ENCODE data around the gene FCGBP. TPM values are rescaled to one million over a fixed set of nuclear protein-coding genes. Genes with fewer than 3 reads are reported as not detected.

The FCGBP gene
- total and polyA plus RNA-seq, 9 donors = 2.2 to 290 (median 41.0) TPM

DNA sequence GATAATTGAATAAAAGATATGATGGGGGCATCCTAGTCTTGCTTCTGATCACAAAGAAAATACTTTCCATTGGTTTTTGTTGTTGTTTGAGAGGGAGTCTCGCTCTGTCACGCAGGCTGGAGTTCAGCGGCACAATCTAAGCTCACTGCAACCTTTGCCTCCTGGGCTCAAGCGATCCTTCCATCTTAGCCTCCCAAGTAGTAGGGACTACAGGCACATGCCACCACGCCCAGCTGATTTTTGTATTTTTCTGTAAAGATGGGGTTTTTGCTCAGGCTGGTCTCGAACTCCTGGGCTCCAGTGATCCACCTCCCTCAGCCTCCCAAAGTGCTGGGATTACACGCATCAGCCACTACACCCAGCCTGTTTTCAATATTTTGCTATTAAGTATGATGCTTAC lies 19.5 kb upstream of the FCGBP start:
- Histone ChIP-seq H3K27ac (no peak overlapping the region), H3K4me1 (ENCODE audit: insufficient read depth) (no peaks in the 10 kb centered on the region), H3K4me3 (no peak overlapping the region), H3K27me3 (no peaks in the 10 kb centered on the region), H3K9me3 (no peaks in the 10 kb centered on the region), H3K36me3 (no peaks in the 10 kb centered on the region)
- no peak for TF ChIP-seq POLR2A (IDR thresholded peaks at IDR 0.05)
- TF ChIP-seq CTCF (IDR thresholded peaks at IDR 0.05) = no peak
- TF ChIP-seq EP300 (IDR thresholded peaks at IDR 0.05) = no peak
- DNase-seq = no peak
- intact Hi-C loops (cut with DNase I) = no loop called here
- 86 to 94% (median 90%) methylated on average over 7 of the region's 7 CpGs for WGBS, 3 donors

DNA sequence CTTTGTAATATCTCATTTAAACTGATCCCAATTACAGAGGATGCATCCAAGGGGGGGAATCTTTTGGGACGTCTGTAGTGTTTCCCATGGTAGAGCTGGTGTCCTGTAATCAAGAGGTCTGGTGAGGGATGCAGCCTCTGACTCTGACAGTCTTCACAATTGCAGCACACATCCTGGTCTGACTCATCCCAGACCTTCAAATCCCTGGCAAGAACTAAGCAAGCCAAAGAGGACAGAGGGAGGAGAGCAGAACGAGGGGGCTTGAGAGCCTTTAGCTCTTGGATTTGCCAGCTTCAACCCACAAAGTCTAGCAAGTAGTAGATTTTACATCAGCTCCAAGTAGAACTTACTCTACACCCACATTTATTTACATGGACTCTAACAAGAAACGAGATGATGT lies 17.3 kb upstream of the FCGBP start:
- Histone ChIP-seq H3K27me3 (no peaks in the 10 kb centered on the region), H3K36me3 (no peaks in the 10 kb centered on the region), H3K4me3 (no peak overlapping the region), H3K9me3 (no peaks in the 10 kb centered on the region), H3K4me1 (ENCODE audit: insufficient read depth) (no peaks in the 10 kb centered on the region), H3K27ac (no peak overlapping the region)
- TF ChIP-seq POLR2A (IDR thresholded peaks at IDR 0.05) (no peak), EP300 (IDR thresholded peaks at IDR 0.05) (no peak), CTCF (IDR thresholded peaks at IDR 0.05) (no peak)
- no peak for DNase-seq
- 39 to 50% (median 45%) methylated on average over 3 of the region's 3 CpGs for WGBS, 3 donors
- intact Hi-C loops (cut with DNase I) = no loop called here

- 85 to 88% (median 88%) methylated on average over 2 of the region's 2 CpGs for WGBS, 3 donors
- no peak overlapping the region for H3K4me3 ChIP-seq
- H3K27ac ChIP-seq = no peak overlapping the region
- DNase-seq = no peak
- no peaks in the 10 kb centered on the region for H3K4me1 ChIP-seq (ENCODE audit: insufficient read depth)
- intact Hi-C loops (cut with DNase I) = no loop called here
- H3K9me3 ChIP-seq = no peaks in the 10 kb centered on the region
- TF ChIP-seq POLR2A (IDR thresholded peaks at IDR 0.05) = no peak
- TF ChIP-seq EP300 (IDR thresholded peaks at IDR 0.05) = no peak
- TF ChIP-seq CTCF (IDR thresholded peaks at IDR 0.05) = no peak
- no peaks in the 10 kb centered on the region for H3K27me3 ChIP-seq
- H3K36me3 ChIP-seq = no peaks in the 10 kb centered on the region
Observed at GRCh38 chr19:39951065-39951650, 16.7 kb upstream of the FCGBP start.

DNA sequence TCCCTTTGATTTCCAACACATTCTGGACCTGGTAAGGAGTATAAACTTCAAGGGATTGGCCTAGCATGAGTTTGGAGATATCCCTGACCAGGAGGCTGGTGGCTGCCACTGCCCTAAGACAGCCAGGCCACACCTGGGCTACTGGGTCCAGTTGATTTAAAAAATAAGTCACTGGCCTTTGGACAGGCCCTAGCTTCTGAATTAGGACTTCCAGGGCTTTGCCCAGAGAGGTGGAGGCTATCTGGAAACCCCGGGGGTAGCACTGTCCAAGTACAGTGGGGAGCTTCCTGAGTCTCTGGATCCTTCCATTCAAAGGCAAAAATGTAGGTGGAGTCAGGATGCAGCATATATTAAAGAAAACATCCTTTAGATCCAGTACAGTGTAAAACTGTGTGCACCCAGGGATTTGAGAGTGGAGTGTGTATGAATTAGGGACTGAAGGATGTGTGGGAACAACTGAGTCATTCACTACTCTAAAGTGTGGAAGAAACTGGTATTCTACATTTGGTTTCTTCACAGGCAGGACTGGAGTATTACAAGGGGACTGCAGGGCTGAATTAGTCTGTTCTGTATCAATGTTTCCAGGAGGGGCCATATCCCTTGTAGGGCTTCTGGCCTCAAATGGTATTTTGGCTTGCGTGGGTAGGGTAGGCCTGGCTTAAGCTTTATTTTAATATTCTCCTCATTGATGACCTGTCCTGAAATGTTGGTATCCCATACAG lies 14.8 kb upstream of the FCGBP start:
- no peak for DNase-seq
- no peaks in the 10 kb centered on the region for H3K9me3 ChIP-seq
- TF ChIP-seq EP300 (IDR thresholded peaks at IDR 0.05) = no peak
- TF ChIP-seq CTCF (IDR thresholded peaks at IDR 0.05) = no peak
- TF ChIP-seq POLR2A (IDR thresholded peaks at IDR 0.05) = no peak
- 78 to 83% (median 80%) methylated on average over 2 of the region's 2 CpGs for WGBS, 3 donors
- no peak overlapping the region for H3K27ac ChIP-seq
- no peaks in the 10 kb centered on the region for H3K4me1 ChIP-seq (ENCODE audit: insufficient read depth)
- H3K27me3 ChIP-seq = no peaks in the 10 kb centered on the region
- no peak overlapping the region for H3K4me3 ChIP-seq
- no peaks in the 10 kb centered on the region for H3K36me3 ChIP-seq
- intact Hi-C loops (cut with DNase I) = loop anchor here in 1 of 4 donors (5.0 kb wide), 1 partner anchor 272 kb away; no protein-coding TSS in a partner anchor
